Eye (tissue), 1 donor: Measurements from ENCODE around the gene TGM6.

ENCODE experiments used
- DNase-seq: peaks from one replicate; pipeline ENCODE4 v3.0.0-alpha.2; 2015

TGM6 gene

GRCh38 chr20:2365091-2365490, 15.6 kb upstream of the TGM6 start:
- DNase-seq = no peak

- no peak for DNase-seq
Observed at GRCh38 chr20:2365666-2366065, 15.0 kb upstream of the TGM6 start.

DNA sequence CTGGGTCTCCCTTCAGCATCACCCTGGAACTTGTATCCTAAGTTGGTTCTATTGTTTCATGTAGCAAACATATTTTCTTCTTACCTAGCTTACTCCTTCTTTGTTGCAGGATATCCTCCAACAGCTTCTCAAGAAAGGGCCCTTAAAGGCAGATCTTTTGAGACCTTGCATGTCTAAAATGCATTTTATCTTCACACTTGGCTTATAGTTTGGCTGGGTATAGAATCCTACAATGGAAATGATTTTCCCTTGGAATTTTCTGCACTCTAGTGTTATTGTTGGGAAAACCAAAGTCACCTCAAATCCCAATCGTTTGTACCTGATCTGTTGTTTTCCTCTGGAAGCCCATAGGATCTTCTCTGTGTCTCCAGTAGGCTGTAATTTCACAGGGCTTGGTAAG, 12.1 kb upstream of the TGM6 start:
- no peak for DNase-seq

- no peak for DNase-seq
Observed at GRCh38 chr20:2373098-2373497, 7.6 kb upstream of the TGM6 start.

- no peak for DNase-seq
Observed at GRCh38 chr20:2374346-2375125, 6.2 kb upstream of the TGM6 start.

DNA sequence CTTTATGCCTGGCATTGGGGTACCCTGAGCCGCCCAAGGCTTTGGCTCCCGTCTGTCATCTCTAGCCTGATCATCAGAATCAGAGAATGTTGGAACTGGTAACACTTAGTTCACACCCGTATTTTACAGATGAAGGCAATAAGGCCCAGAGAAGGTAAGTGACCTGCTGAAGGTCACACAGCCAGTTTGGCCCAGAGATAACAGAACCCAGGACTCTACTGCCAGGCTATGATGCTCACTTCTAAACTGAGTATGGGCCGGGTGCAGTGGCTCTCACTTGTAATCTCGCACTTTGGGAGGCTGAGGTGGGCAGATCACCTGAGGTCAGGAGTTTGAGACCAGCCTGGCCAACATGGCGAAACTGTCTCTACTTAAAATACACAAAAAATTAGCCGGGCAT, 1.8 kb upstream of the TGM6 start:
- no peak for DNase-seq

GRCh38 chr20:2379511-2380229, 1.0 kb upstream of the TGM6 start:
- DNase-seq = peak; percentile 29

DNA sequence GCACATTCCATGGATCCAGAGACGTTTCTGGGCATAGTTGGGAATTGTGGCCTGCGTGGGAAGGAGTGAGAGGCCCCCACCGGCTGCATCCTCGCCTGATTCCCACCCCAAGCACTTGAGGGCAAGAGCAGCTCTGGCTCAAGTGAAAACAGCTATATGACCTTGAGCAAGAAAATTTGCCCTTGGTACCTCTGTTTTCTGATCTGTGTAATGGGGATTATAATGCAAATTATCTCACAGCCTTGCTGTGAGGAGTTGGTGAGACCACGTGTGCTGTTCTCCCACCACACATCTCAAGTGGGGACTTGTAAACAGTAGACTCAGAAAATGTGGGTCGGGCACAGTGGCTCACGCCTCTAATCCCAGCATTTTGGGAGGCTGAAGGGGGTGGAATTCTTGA, 602 bp downstream of the TGM6 start:
- no peak for DNase-seq

DNA sequence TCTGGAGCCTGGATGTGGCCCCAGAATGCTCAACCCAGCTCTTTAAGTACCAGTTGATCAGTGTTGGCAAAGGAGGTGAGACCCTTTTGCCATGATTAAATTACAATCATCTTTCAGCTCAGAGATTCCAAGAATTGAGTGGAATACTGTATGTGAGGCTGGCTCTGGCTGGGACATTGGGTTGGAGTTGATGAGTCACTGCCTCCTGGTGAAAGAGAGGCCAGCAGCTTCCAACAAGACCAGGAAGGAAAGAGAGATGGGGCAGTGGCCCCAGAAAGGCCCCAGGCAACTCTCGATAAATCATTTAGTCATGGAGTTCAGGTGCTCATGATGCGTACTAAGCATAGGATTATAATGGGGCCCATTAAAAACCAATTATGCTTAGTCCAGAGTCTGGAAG, 2.1 kb downstream of the TGM6 start:
- no peak for DNase-seq

- DNase-seq = no peak
Observed at GRCh38 chr20:2385026-2385425, 4.3 kb downstream of the TGM6 start.

DNA sequence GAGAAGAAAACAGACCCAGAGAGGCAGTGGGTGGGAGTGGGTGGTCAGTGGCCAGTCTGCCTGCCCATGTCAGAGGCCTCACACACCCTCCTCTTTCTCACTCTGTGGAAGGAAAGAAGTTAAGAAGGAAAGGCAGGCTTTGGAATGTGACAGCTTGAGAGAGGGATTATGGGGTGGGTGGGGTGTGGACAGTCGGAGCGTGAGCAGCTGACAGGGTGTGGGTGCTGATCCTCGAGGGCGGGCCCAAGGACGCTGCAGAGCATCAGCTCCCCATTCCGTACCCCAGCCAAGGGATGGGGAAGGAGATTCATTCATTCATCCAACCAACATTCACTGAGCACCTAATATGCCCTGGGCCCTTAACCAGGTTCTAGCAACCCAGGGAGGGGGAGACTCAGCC, 4.8 kb downstream of the TGM6 start:
- DNase-seq = no peak

DNA sequence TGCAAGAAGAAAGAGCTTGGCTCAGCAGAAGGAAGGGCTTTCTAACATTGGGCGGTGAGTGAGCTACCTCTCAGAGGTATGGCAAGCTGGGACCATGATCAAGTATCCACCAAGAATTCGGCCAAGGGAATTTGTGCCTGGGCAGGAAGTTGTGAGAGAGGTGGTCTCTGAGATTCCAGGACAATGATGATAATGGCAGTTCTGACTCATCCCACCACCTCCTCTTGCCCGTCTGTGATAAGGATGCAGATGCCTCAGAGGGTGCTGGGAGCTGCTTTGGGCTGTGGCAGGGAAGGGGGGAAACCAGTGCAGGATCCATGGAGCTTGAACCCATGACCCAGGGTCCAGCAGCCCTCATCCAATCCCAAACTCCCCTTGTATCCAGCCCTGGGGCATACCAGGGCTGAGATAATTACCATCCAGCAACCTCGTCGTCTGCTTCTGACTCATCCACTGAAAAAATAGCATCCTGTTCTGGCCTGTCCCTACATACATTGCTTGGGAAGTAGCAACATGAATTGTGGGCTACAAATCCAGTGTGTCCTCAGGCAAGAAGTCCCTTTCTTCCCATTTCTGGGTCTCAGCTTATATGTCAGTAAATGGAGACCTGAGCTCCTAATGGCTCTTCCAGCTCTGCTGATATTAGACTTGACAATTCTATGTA, 5.9 kb downstream of the TGM6 start:
- no peak for DNase-seq

DNA sequence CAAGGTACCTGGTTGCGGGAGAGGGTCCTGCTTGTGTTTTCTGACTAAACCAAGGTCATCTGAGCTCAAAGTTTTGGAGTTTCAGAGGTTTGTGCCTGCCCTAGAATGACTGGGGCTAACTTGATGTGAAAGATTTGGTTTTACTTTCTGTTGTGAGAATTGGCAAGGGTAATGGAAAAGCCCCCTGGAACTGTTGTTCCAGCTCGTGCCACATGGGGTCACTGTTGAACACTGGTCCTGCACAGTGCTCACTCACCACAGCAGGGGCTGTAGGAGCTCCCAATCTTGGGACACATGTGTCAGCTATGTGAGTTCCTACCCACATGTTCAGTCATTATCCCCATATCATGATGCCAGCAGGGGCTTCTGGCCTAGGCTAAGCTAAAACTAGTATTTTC, 6.5 kb downstream of the TGM6 start:
- DNase-seq = peak; percentile 38

DNA sequence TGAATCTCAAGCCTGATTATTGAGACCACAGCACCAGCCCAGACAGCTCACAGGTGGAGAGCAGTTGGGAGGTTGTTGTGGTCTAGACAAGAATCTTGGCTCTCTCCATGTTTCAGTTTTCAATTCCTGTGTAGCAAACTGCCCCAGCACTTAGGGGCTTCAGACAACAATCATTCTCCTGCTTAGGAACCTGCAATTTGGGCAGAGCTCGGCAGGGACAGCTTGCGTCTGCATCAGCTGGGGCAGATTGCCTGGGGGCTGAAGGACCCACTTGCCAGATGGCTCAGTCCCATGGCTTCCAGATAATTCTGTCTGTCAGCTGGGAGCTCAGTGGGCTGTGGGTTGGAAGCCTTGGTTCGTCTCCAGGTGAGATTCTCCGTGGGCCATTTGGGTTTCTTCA, 6.9 kb downstream of the TGM6 start:
- no peak for DNase-seq

GRCh38 chr20:2390951-2391675, 10.4 kb downstream of the TGM6 start:
- DNase-seq = no peak

DNA sequence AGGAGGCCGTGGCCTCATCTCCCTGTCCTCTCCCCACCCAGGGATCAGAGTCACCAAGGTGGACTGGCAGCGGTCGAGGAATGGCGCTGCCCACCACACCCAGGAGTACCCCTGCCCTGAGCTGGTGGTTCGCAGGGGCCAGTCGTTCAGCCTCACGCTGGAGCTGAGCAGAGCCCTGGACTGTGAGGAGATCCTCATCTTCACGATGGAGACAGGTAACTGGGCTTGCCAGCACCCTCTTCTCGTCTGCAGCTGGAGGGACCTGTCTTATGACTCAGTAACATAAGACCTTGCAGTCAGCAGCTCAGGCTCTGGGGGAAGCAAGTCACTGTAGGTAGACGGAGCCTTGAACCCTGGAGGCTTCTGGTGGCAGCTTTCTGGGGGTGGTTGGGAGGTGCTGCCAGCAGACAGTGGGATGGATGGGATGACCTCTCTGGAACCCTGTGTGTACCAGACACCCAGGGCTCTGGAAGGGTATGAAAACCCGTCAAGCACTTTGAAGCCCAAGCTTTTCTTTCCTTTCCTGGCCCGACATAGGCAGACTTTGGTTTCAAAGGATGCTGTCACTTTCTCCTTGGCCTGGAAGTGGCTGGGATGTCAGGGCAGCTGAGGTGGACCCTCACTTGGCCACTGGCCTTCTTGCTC, 13.8 kb downstream of the TGM6 start:
- no peak for DNase-seq

DNA sequence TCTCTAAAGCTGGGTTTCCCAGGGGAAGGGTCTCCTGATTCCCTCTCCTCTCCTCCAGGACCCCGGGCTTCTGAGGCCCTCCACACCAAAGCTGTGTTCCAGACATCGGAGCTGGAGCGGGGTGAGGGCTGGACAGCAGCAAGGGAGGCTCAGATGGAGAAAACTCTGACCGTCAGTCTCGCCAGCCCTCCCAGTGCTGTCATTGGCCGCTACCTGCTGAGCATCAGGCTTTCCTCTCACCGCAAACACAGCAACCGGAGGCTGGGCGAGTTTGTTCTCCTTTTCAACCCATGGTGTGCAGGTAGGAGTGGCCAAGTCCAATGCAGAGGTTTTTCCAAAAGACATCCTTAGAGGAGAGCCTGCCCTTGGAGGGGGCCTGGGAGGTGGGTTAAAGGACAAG, 14.4 kb downstream of the TGM6 start:
- DNase-seq = no peak

- no peak for DNase-seq
Observed at GRCh38 chr20:2396241-2396814, 15.6 kb downstream of the TGM6 start.

DNA sequence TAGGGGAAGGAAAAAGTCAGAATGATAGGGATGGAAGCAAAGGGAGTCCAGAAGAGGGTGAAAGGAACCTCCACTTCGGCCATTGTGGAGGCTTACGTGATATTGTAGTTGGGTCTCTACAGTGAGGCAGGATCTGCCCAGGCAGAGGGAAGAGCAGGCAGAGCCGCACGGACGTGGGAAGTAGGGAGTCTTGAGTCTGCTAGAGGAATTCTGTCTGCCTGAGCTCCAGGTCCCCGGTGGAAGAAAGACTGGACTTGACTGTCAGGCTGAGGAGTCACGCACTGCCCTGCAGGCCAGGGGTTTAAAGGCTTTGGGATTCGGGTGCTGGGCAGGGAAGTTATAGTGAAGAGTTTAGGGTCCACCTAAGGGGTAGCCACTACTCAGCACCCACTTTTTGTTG, 16.4 kb downstream of the TGM6 start:
- DNase-seq = no peak

DNA sequence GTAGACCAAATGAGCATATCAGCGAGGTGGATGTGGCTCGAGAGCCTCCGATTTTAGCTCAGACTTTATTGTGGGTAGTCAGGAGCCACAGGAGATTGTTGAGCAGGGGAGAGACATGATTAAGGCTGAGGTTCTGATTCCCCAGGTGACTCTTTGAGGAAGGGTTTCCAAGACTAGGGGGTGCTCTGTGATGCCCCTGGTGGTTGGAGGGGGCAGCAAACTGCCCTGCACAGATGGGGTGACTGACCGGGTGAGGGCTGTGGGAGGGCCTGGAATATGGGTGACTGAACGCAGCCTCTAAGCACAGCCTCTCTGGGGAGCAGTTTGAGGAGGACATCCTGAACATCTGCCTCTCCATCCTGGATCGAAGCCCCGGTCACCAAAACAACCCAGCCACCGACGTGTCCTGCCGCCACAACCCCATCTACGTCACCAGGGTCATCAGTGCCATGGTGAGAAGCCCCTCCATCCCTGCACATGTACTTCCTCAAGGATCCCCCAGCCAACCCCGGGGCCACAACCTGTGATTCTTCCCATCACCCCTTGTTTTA, 17.0 kb downstream of the TGM6 start:
- DNase-seq = no peak

- no peak for DNase-seq
Observed at GRCh38 chr20:2398449-2398848, 17.7 kb downstream of the TGM6 start.

DNA sequence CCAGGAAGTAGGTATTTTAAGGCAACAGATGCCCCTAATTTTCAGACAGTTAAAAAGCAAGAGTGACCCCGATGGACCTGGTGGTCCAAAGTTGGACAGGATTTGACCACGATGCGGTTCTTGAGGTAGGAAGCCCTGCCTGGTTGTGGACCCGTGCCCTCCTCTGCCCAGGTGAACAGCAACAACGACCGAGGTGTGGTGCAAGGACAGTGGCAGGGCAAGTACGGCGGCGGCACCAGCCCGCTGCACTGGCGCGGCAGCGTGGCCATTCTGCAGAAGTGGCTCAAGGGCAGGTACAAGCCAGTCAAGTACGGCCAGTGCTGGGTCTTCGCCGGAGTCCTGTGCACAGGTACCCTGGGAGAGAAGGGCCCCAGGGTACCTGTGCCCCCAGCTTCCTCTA, 18.7 kb downstream of the TGM6 start:
- no peak for DNase-seq
